ENCODE data around the gene MUC15. TPM values are rescaled to one million over a fixed set of nuclear protein-coding genes. Genes with fewer than 3 reads are reported as not detected.

The MUC15 gene
- total RNA-seq: not detected
- not detected for polyA plus RNA-seq

GRCh38 chr11:26571861-26572654 lies at the start of gene MUC15:
Gene MUC15, minus strand, starts transcription at chr11:26572263. Its CDS starts 5,169 bp downstream, at chr11:26567094.
- Histone ChIP-seq H3K4me3 (ENCODE audit: low read length) (no peak within 1 kb of the TSS), H3K27me3 (ENCODE audit: insufficient read depth, low read length, poor library complexity, severe bottlenecking) (no peaks in the 10 kb centered on the region), H3K27ac (ENCODE audit: low read depth, low read length) (no peak within 1 kb of the TSS), H3K36me3 (ENCODE audit: insufficient read depth, low read length) (no peaks in the 10 kb centered on the region), H3K4me1 (ENCODE audit: insufficient read depth, low read length) (no peaks in the 10 kb centered on the region), H3K9me3 (ENCODE audit: low read length) (no peaks in the 10 kb centered on the region)
- POLR2A ChIA-PET: no interaction called here
- Mint-ChIP-seq H3K4me3 (peak within 1 kb of the TSS in 1 of 7 donors; percentile 40), H3K36me3 (no peaks in the 10 kb centered on the region), H3K4me1 (no peaks in the 10 kb centered on the region), H3K27ac (no peak within 1 kb of the TSS), H3K9me3 (peaks cover 0 to 21% (median 8%) of the 10 kb centered on the region in 5 donors), H3K27me3 (no peaks in the 10 kb centered on the region)
- DNase-seq: no peak
- CTCF ChIA-PET: no interaction called here

GRCh38 chr11:26621132-26621531 lies 49.1 kb upstream of the MUC15 start:
- CTCF ChIA-PET: no interaction called here
- H3K27me3 ChIP-seq (ENCODE audit: insufficient read depth, low read length, poor library complexity, severe bottlenecking): no peaks in the 10 kb centered on the region
- no peaks in the 10 kb centered on the region for H3K27me3 Mint-ChIP-seq

GRCh38 chr11:26620282-26621045 lies 48.4 kb upstream of the MUC15 start:
- Histone ChIP-seq H3K27me3 (ENCODE audit: insufficient read depth, low read length, poor library complexity, severe bottlenecking) (no peaks in the 10 kb centered on the region), H3K36me3 (ENCODE audit: insufficient read depth, low read length) (no peaks in the 10 kb centered on the region), H3K27ac (ENCODE audit: low read depth, low read length) (no peak overlapping the region), H3K9me3 (ENCODE audit: low read length) (no peaks in the 10 kb centered on the region), H3K4me1 (ENCODE audit: insufficient read depth, low read length) (no peaks in the 10 kb centered on the region), H3K4me3 (ENCODE audit: low read length) (no peak overlapping the region)
- no peaks in the 10 kb centered on the region for H3K27me3 Mint-ChIP-seq
- H3K36me3 Mint-ChIP-seq: no peaks in the 10 kb centered on the region
- H3K4me1 Mint-ChIP-seq: no peaks in the 10 kb centered on the region
- H3K27ac Mint-ChIP-seq: no peak overlapping the region
- POLR2A ChIA-PET: no interaction called here
- CTCF ChIA-PET: no interaction called here
- no peak overlapping the region for H3K4me3 Mint-ChIP-seq
- DNase-seq: no peak
- H3K9me3 Mint-ChIP-seq: peaks cover 0 to 16% (median 13%) of the 10 kb centered on the region in 5 donors

More at GRCh38 chr11:26621132-26621531, 49.1 kb upstream of the MUC15 start:
- no peak for DNase-seq
- no peak overlapping the region for H3K27ac ChIP-seq (ENCODE audit: low read depth, low read length)
- no peaks in the 10 kb centered on the region for H3K36me3 Mint-ChIP-seq
- no peak overlapping the region for H3K4me3 ChIP-seq (ENCODE audit: low read length)
- no peaks in the 10 kb centered on the region for H3K4me1 Mint-ChIP-seq
- no peak overlapping the region for H3K4me3 Mint-ChIP-seq
- peaks cover 0 to 20% (median 12%) of the 10 kb centered on the region in 5 donors for H3K9me3 Mint-ChIP-seq
- no peaks in the 10 kb centered on the region for H3K36me3 ChIP-seq (ENCODE audit: insufficient read depth, low read length)
- POLR2A ChIA-PET: no interaction called here
- H3K9me3 ChIP-seq (ENCODE audit: low read length): no peaks in the 10 kb centered on the region
- H3K4me1 ChIP-seq (ENCODE audit: insufficient read depth, low read length): no peaks in the 10 kb centered on the region
- peak overlapping the region in 1 of 8 donors; percentile 1 for H3K27ac Mint-ChIP-seq

GRCh38 chr11:26618441-26618840 lies 46.4 kb upstream of the MUC15 start:
- H3K4me3 Mint-ChIP-seq: no peak overlapping the region
- no peaks in the 10 kb centered on the region for H3K27me3 Mint-ChIP-seq
- H3K4me1 ChIP-seq (ENCODE audit: insufficient read depth, low read length): no peaks in the 10 kb centered on the region
- H3K36me3 Mint-ChIP-seq: no peaks in the 10 kb centered on the region
- no peaks in the 10 kb centered on the region for H3K4me1 Mint-ChIP-seq
- no peak overlapping the region for H3K27ac ChIP-seq (ENCODE audit: low read depth, low read length)
- peaks cover 5 to 19% (median 12%) of the 10 kb centered on the region in 5 donors for H3K9me3 Mint-ChIP-seq
- no peaks in the 10 kb centered on the region for H3K27me3 ChIP-seq (ENCODE audit: insufficient read depth, low read length, poor library complexity, severe bottlenecking)
- CTCF ChIA-PET: no interaction called here
- no peak overlapping the region for H3K27ac Mint-ChIP-seq
- POLR2A ChIA-PET: no interaction called here
- H3K4me3 ChIP-seq (ENCODE audit: low read length): no peak overlapping the region
- H3K9me3 ChIP-seq (ENCODE audit: low read length): no peaks in the 10 kb centered on the region
- no peaks in the 10 kb centered on the region for H3K36me3 ChIP-seq (ENCODE audit: insufficient read depth, low read length)
- no peak for DNase-seq

GRCh38 chr11:26613759-26614158 lies 41.7 kb upstream of the MUC15 start:
- H3K27ac ChIP-seq (ENCODE audit: low read depth, low read length): no peak overlapping the region
- H3K4me3 Mint-ChIP-seq: no peak overlapping the region
- H3K27me3 ChIP-seq (ENCODE audit: insufficient read depth, low read length, poor library complexity, severe bottlenecking): no peaks in the 10 kb centered on the region
- H3K9me3 Mint-ChIP-seq: peaks cover 5 to 37% (median 18%) of the 10 kb centered on the region in 5 donors
- H3K4me3 ChIP-seq (ENCODE audit: low read length): no peak overlapping the region
- POLR2A ChIA-PET: no interaction called here
- no peaks in the 10 kb centered on the region for H3K36me3 ChIP-seq (ENCODE audit: insufficient read depth, low read length)
- H3K4me1 Mint-ChIP-seq: no peaks in the 10 kb centered on the region
- no peaks in the 10 kb centered on the region for H3K9me3 ChIP-seq (ENCODE audit: low read length)
- DNase-seq: no peak
- H3K27ac Mint-ChIP-seq: no peak overlapping the region
- CTCF ChIA-PET: no interaction called here
- no peaks in the 10 kb centered on the region for H3K4me1 ChIP-seq (ENCODE audit: insufficient read depth, low read length)
- H3K36me3 Mint-ChIP-seq: no peaks in the 10 kb centered on the region
- H3K27me3 Mint-ChIP-seq: no peaks in the 10 kb centered on the region

GRCh38 chr11:26608507-26609146 lies 36.6 kb upstream of the MUC15 start:
- Histone ChIP-seq H3K9me3 (ENCODE audit: low read length) (no peaks in the 10 kb centered on the region), H3K4me3 (ENCODE audit: low read length) (no peak overlapping the region), H3K4me1 (ENCODE audit: insufficient read depth, low read length) (no peaks in the 10 kb centered on the region), H3K36me3 (ENCODE audit: insufficient read depth, low read length) (no peaks in the 10 kb centered on the region), H3K27me3 (ENCODE audit: insufficient read depth, low read length, poor library complexity, severe bottlenecking) (no peaks in the 10 kb centered on the region), H3K27ac (ENCODE audit: low read depth, low read length) (no peak overlapping the region)
- DNase-seq: no peak
- POLR2A ChIA-PET: no interaction called here
- Mint-ChIP-seq H3K4me3 (no peak overlapping the region), H3K27me3 (no peaks in the 10 kb centered on the region), H3K4me1 (no peaks in the 10 kb centered on the region), H3K27ac (no peak overlapping the region), H3K9me3 (peaks cover 6 to 44% (median 23%) of the 10 kb centered on the region in 5 donors), H3K36me3 (no peaks in the 10 kb centered on the region)
- CTCF ChIA-PET: no interaction called here

- Histone ChIP-seq H3K9me3 (ENCODE audit: low read length) (no peaks in the 10 kb centered on the region), H3K36me3 (ENCODE audit: insufficient read depth, low read length) (no peaks in the 10 kb centered on the region), H3K4me1 (ENCODE audit: insufficient read depth, low read length) (no peaks in the 10 kb centered on the region), H3K27me3 (ENCODE audit: insufficient read depth, low read length, poor library complexity, severe bottlenecking) (no peaks in the 10 kb centered on the region), H3K27ac (ENCODE audit: low read depth, low read length) (no peak overlapping the region), H3K4me3 (ENCODE audit: low read length) (no peak overlapping the region)
- Mint-ChIP-seq H3K9me3 (peaks cover 5 to 38% (median 17%) of the 10 kb centered on the region in 5 donors), H3K36me3 (no peaks in the 10 kb centered on the region), H3K27ac (no peak overlapping the region), H3K27me3 (no peaks in the 10 kb centered on the region), H3K4me1 (no peaks in the 10 kb centered on the region), H3K4me3 (no peak overlapping the region)
- no peak for DNase-seq
- ChIA-PET CTCF (no interaction called here), POLR2A (no interaction called here)
Measured at GRCh38 chr11:26607725-26608506, 35.9 kb upstream of the MUC15 start.
